ENCODE results near the gene USB1. TPM values are rescaled to one million over a fixed set of nuclear protein-coding genes. Genes with fewer than 3 reads are reported as not detected.

The USB1 gene
- total RNA-seq, 1 experiment from 2014 or later, result 66.0 TPM

GRCh38 chr16:58070585-58070984, 69.4 kb downstream of the USB1 start:
- ChIA-PET POLR2A (ENCODE audit: unreplicated experiment) (no interaction called here), CTCF (no interaction called here)
- Histone ChIP-seq H3K4me3 (no peak overlapping the region), H3K27me3 (ENCODE audit: insufficient read depth, low read depth) (no peaks in the 10 kb centered on the region), H3K36me3 (ENCODE audit: low read depth) (no peaks in the 10 kb centered on the region), H3K9me3 (ENCODE audit: insufficient read depth, low read depth) (no peaks in the 10 kb centered on the region; the same call in 1 of the 2 replicates), H3K4me1 (replicated peaks; ENCODE audit: insufficient read depth) (no peaks in the 10 kb centered on the region), H4K20me1 (ENCODE audit: insufficient read depth) (no peaks in the 10 kb centered on the region), H3K79me2 (ENCODE audit: low read depth) (no peaks in the 10 kb centered on the region), H3K9me2 (ENCODE audit: insufficient read depth) (no peaks in the 10 kb centered on the region), H3K4me2 (no peak overlapping the region), H2AFZ (no peak overlapping the region), H3K27ac (no peak overlapping the region), H3F3A (ENCODE audit: insufficient read depth, low read depth) (peaks cover 4% of the 10 kb centered on the region; the same call in 1 of the 2 replicates)
- no peak for TF ChIP-seq EZH2 (IDR thresholded peaks at IDR 0.05; ENCODE audit: low read depth)
- TF ChIP-seq CTCF (conservative IDR thresholded peaks at IDR 0.05), result no peak
- intact Hi-C loops (cut with micrococcal nuclease; ENCODE audit: unreplicated experiment), result no loop called here
- no TSS peak for BruUV-seq (replicated peaks)
- DNase-seq, result no peak

Other genes starting within 250 kb of the USB1 start
- gene KIFC3, start 198.9 kb upstream of the USB1 start, total RNA-seq (2021), result 52.5 and 65.5 TPM in 2 replicates
- gene CNGB1, start 30.3 kb upstream of the USB1 start, total RNA-seq (2021), result 1.1 and 2.6 TPM in 2 replicates
- gene ZNF319, start 735 bp upstream of the USB1 start, total RNA-seq (2021), result 9.9 and 11.0 TPM in 2 replicates
- gene MMP15, start 24.3 kb downstream of the USB1 start, total RNA-seq (2021), result 20.1 and 23.9 TPM in 2 replicates
- 35.9 and 49.6 TPM in 2 replicates for gene CFAP20, start 128.0 kb downstream of the USB1 start, total RNA-seq (2021)
- gene CSNK2A2, start 196.7 kb downstream of the USB1 start, total RNA-seq (2021), result 100 and 104 TPM in 2 replicates